ENCODE results near the gene CCDC150. TPM values are rescaled to one million over a fixed set of nuclear protein-coding genes. Genes with fewer than 3 reads are reported as not detected.

The CCDC150 gene
- total RNA-seq, 6 experiments from 2014 or later: 1.4 to 4.3 (median 3.8) TPM

- Mint-ChIP-seq H3K36me3 (ENCODE audit: low read depth) (peaks cover 32% of the 10 kb centered on the region), H3K27ac (no peak overlapping the region), H3K9me3 (peaks cover 25% of the 10 kb centered on the region), H3K4me1 (ENCODE audit: low read depth) (no peaks in the 10 kb centered on the region), H3K4me3 (no peak overlapping the region), H3K27me3 (ENCODE audit: insufficient read depth) (peaks cover 4% of the 10 kb centered on the region)
- no peak for DNase-seq
- TF ChIP-seq CTCF (IDR thresholded peaks at IDR 0.05): no peak
Measured at GRCh38 chr2:196742685-196743084, 103.2 kb downstream of the CCDC150 start.

GRCh38 chr2:196743165-196743564, 103.7 kb downstream of the CCDC150 start:
- peaks cover 4% of the 10 kb centered on the region for H3K27me3 Mint-ChIP-seq (ENCODE audit: insufficient read depth)
- DNase-seq: no peak
- no peaks in the 10 kb centered on the region for H3K4me1 Mint-ChIP-seq (ENCODE audit: low read depth)
- no peak for TF ChIP-seq CTCF (IDR thresholded peaks at IDR 0.05)
- H3K36me3 Mint-ChIP-seq (ENCODE audit: low read depth): peaks cover 27% of the 10 kb centered on the region
- no peak overlapping the region for H3K4me3 Mint-ChIP-seq
- no peak overlapping the region for H3K27ac Mint-ChIP-seq
- H3K9me3 Mint-ChIP-seq: peaks cover 20% of the 10 kb centered on the region

DNA sequence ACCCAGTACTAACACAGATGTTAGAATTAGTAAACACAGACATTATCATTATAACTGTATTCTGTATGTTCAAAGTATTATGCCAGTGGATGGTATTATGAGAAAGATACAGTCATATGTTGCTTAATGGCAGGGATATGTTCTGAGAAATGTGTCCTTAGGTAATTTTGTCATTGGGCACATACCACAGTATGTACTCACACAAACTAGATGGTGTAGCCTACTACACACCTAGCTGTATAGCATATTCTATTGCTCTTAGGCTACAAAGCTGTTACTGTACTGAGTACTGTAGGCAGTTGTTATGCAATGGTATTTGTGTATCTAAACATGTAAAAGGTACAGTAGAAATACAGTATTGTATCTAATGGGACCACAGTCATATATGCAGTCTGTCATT, 106.2 kb downstream of the CCDC150 start:
- peaks cover 4% of the 10 kb centered on the region for H3K27me3 Mint-ChIP-seq (ENCODE audit: insufficient read depth)
- no peak overlapping the region for H3K27ac Mint-ChIP-seq
- no peak for TF ChIP-seq CTCF (IDR thresholded peaks at IDR 0.05)
- DNase-seq: no peak
- H3K36me3 Mint-ChIP-seq (ENCODE audit: low read depth): peaks cover 1% of the 10 kb centered on the region; the same call in 1 of the 2 replicates
- H3K4me1 Mint-ChIP-seq (ENCODE audit: low read depth): no peaks in the 10 kb centered on the region
- no peak overlapping the region for H3K4me3 Mint-ChIP-seq
- no peaks in the 10 kb centered on the region for H3K9me3 Mint-ChIP-seq

- no peak overlapping the region for H3K4me3 Mint-ChIP-seq
- no peaks in the 10 kb centered on the region for H3K9me3 Mint-ChIP-seq
- H3K27ac Mint-ChIP-seq: no peak overlapping the region
- no peak for DNase-seq
- peaks cover 2% of the 10 kb centered on the region for H3K27me3 Mint-ChIP-seq (ENCODE audit: insufficient read depth)
- no peak for TF ChIP-seq CTCF (IDR thresholded peaks at IDR 0.05)
- 0 out of 2 replicates have a peak, but pooled peaks cover 7% of the 10 kb centered on the region for H3K4me1 Mint-ChIP-seq (ENCODE audit: low read depth)
- H3K36me3 Mint-ChIP-seq (ENCODE audit: low read depth): no peaks in the 10 kb centered on the region
Measured at GRCh38 chr2:196747400-196747799, 107.9 kb downstream of the CCDC150 start.

- Mint-ChIP-seq H3K27me3 (ENCODE audit: insufficient read depth) (no peaks in the 10 kb centered on the region), H3K27ac (no peak overlapping the region), H3K36me3 (ENCODE audit: low read depth) (no peaks in the 10 kb centered on the region), H3K4me3 (no peak overlapping the region), H3K9me3 (no peaks in the 10 kb centered on the region), H3K4me1 (ENCODE audit: low read depth) (0 out of 2 replicates have a peak, but pooled peaks cover 7% of the 10 kb centered on the region)
- DNase-seq: no peak
- no peak for TF ChIP-seq CTCF (IDR thresholded peaks at IDR 0.05)
Measured at GRCh38 chr2:196748123-196748522, 108.6 kb downstream of the CCDC150 start.
